Breast epithelium (tissue), 4 donors: ENCODE data around the gene CNOT1. TPM values are rescaled to one million over a fixed set of nuclear protein-coding genes. Genes with fewer than 3 reads are reported as not detected.
"Not testable (repeated sequence)": the region's sequence is repeated elsewhere in the genome, so short reads cannot be mapped to it uniquely, and the experiment has no call there.

ENCODE experiments used
- DNase-seq, 2 donors: peaks; one replicate each; pipeline ENCODE4 v3.0.0-alpha.2; 2019; ENCODE audit warnings: low spot score in 2 of 2
- H3K27ac ChIP-seq, 2 donors: fragments of 200-600 bp; sonication (generic) in 1 of 2; one replicate each; pipeline ENCODE4 v1.5.1; 2016 to 2019; ENCODE audit warnings: mild to moderate bottlenecking in 1 of 2
- H3K27me3 ChIP-seq, 2 donors: fragments of 200-600 bp; sonication (generic) in 1 of 2; one replicate each; pipeline versions ENCODE4 v1.5.1 to v1.6.0; 2017 to 2019; ENCODE audit warnings: control low read depth in 1 of 2, mild to moderate bottlenecking in 1 of 2
- H3K36me3 ChIP-seq: fragments of 200-600 bp; one replicate; pipeline ENCODE4 v1.5.1; 2019
- H3K4me1 ChIP-seq, 2 donors: fragments of 200-600 bp; sonication (generic); one replicate each; pipeline ENCODE4 v1.5.1; 2016 to 2019; ENCODE audit warnings: control low read depth in 1 of 2
- H3K4me3 ChIP-seq, 3 donors: fragments of 200-600 bp; sonication (generic); 1 replicate in 2 of 3; 2 replicates in 1 of 3; pipeline ENCODE4 v1.5.1; 2016 to 2019; ENCODE audit warnings: mild to moderate bottlenecking in 3 of 3, moderate library complexity in 2 of 3
- H3K9me3 ChIP-seq, 2 donors: fragments of 200-600 bp; sonication (generic) in 1 of 2; one replicate each; pipeline ENCODE4 v1.5.1; 2016 to 2019; ENCODE audit warnings: control low read depth in 1 of 2
- CTCF ChIP-seq, 3 donors: fragments of 450-650 bp; IDR thresholded peaks; one replicate each; pipeline ENCODE4 v1.5.1; 2016 to 2017; ENCODE audit warnings: antibody characterized with exemption in 3 of 3, mild to moderate bottlenecking in 3 of 3, moderate library complexity in 3 of 3
- POLR2A ChIP-seq: fragments of 450-650 bp; IDR thresholded peaks from one replicate; pipeline ENCODE4 v1.6.1; 2016; ENCODE audit warnings: antibody characterized with exemption, mild to moderate bottlenecking, moderate library complexity
- POLR2AphosphoS5 ChIP-seq, 3 donors: sonication (generic); formaldehyde crosslinking; IDR thresholded peaks; one replicate each; pipeline ENCODE4 v1.6.1; 2017; ENCODE audit warnings: antibody characterized with exemption in 3 of 3
- intact Hi-C: fragments of 100-400 bp; cut with DNase I; formaldehyde crosslinking; loops from one replicate; pipeline ENCODE4 v1.15.1; 2023; ENCODE audit warnings: low total_unique reads
- total RNA-seq, 3 donors: library from RNA; depleted of rRNA; stranded (reverse); fragments of >200 nt; gene quantifications; one replicate each; pipeline ENCODE4 v1.1.0, GENCODE V29; 2016

CNOT1 gene
- total RNA-seq, 3 donors from 2014 or later, result 106 to 140 (median 117) TPM

- H3K27ac ChIP-seq, result no peak overlapping the region
- H3K9me3 ChIP-seq, result no peaks in the 10 kb centered on the region
- no peaks in the 10 kb centered on the region for H3K27me3 ChIP-seq
- no peaks in the 10 kb centered on the region for H3K36me3 ChIP-seq
- intact Hi-C loops, result no loop called here
- no peaks in the 10 kb centered on the region for H3K4me1 ChIP-seq
- no peak overlapping the region for H3K4me3 ChIP-seq
- TF ChIP-seq CTCF (IDR thresholded peaks at IDR 0.05), result no peak
- no peak for TF ChIP-seq POLR2AphosphoS5 (IDR thresholded peaks at IDR 0.05)
- TF ChIP-seq POLR2A, result no peak
- DNase-seq, result no peak
Observed at GRCh38 chr16:58614860-58615259, 14.8 kb downstream of the CNOT1 start.

- no peaks in the 10 kb centered on the region for H3K4me1 ChIP-seq
- DNase-seq, result no peak
- TF ChIP-seq POLR2AphosphoS5 (IDR thresholded peaks at IDR 0.05), result no peak
- no peak for TF ChIP-seq CTCF (IDR thresholded peaks at IDR 0.05)
- TF ChIP-seq POLR2A, result no peak
- no peaks in the 10 kb centered on the region for H3K27me3 ChIP-seq
- no peak overlapping the region for H3K27ac ChIP-seq
- no peaks in the 10 kb centered on the region for H3K36me3 ChIP-seq
- no peaks in the 10 kb centered on the region for H3K9me3 ChIP-seq
- intact Hi-C loops, result no loop called here
- no peak overlapping the region for H3K4me3 ChIP-seq
Observed at GRCh38 chr16:58614212-58614611, 15.4 kb downstream of the CNOT1 start.

- H3K27ac ChIP-seq, H3K4me3 ChIP-seq, DNase-seq, H3K9me3 ChIP-seq, H3K36me3 ChIP-seq, H3K4me1 ChIP-seq, H3K27me3 ChIP-seq, intact Hi-C loops: not testable (repeated sequence)
Observed at GRCh38 chr16:58612965-58613364, 16.7 kb downstream of the CNOT1 start.

GRCh38 chr16:58608601-58609136 is 21.0 kb downstream of the CNOT1 start:
- H3K27ac ChIP-seq, result no peak overlapping the region
- H3K4me1 ChIP-seq, result no peaks in the 10 kb centered on the region
- DNase-seq, result no peak
- H3K36me3 ChIP-seq, result no peaks in the 10 kb centered on the region
- no peaks in the 10 kb centered on the region for H3K27me3 ChIP-seq
- no peak overlapping the region for H3K4me3 ChIP-seq
- TF ChIP-seq CTCF (IDR thresholded peaks at IDR 0.05) (no peak), POLR2A (no peak), POLR2AphosphoS5 (IDR thresholded peaks at IDR 0.05) (no peak)
- H3K9me3 ChIP-seq, result no peaks in the 10 kb centered on the region
- intact Hi-C loops, result no loop called here

GRCh38 chr16:58605562-58605961 is 24.1 kb downstream of the CNOT1 start:
- Histone ChIP-seq H3K27me3 (no peaks in the 10 kb centered on the region), H3K4me1 (no peaks in the 10 kb centered on the region), H3K36me3 (no peaks in the 10 kb centered on the region), H3K27ac (no peak overlapping the region), H3K4me3 (no peak overlapping the region), H3K9me3 (no peaks in the 10 kb centered on the region)
- intact Hi-C loops, result no loop called here
- no peak for TF ChIP-seq CTCF (IDR thresholded peaks at IDR 0.05)
- no peak for TF ChIP-seq POLR2AphosphoS5 (IDR thresholded peaks at IDR 0.05)
- TF ChIP-seq POLR2A, result no peak
- no peak for DNase-seq

GRCh38 chr16:58591083-58591482 is 38.5 kb downstream of the CNOT1 start:
- no peak for DNase-seq
- intact Hi-C loops, result no loop called here
- TF ChIP-seq POLR2AphosphoS5 (IDR thresholded peaks at IDR 0.05) (no peak), POLR2A (no peak), CTCF (IDR thresholded peaks at IDR 0.05) (no peak)
- H3K4me1 ChIP-seq, result no peaks in the 10 kb centered on the region
- no peaks in the 10 kb centered on the region for H3K36me3 ChIP-seq
- H3K4me3 ChIP-seq, result no peak overlapping the region
- H3K27me3 ChIP-seq, result no peaks in the 10 kb centered on the region
- no peak overlapping the region for H3K27ac ChIP-seq
- H3K9me3 ChIP-seq, result no peaks in the 10 kb centered on the region
